HL-60/S4 treated with phorbol 12-myristate 13-acetate at 8.2 ng/mL for 4 days and 3 days (cell line): ENCODE data around the gene RNF38.
"Not testable (repeated sequence)": the region's sequence is repeated elsewhere in the genome, so short reads cannot be mapped to it uniquely, and the experiment has no call there.

Experiments
- in situ Hi-C: fragments of 300-500 bp; cut with MboI; formaldehyde crosslinking; loops from 2 replicates; pipeline ENCODE4 v1.15.0; 2022; ENCODE audit warnings: low sequenced_read_pairs

The RNF38 gene

DNA sequence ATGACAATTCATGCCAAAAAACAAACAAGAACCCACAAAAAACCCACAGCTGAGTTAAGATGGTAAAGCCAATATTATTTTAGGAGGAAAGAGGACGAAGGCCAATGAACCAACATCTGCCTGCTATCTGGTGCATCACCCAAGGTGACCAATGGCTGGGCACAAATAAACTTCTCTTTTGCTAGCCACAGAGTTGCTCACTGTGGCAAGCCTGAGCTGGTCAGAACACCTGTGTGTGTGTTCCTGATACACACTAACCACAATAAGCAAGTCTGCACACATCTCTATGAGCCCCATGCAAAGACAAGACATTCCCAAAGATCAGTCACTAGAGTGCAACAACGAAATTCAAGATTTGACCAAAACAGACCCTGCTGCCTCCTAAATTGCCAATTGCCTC lies 63.1 kb downstream of the RNF38 start:
- in situ Hi-C loops = no loop called here

DNA sequence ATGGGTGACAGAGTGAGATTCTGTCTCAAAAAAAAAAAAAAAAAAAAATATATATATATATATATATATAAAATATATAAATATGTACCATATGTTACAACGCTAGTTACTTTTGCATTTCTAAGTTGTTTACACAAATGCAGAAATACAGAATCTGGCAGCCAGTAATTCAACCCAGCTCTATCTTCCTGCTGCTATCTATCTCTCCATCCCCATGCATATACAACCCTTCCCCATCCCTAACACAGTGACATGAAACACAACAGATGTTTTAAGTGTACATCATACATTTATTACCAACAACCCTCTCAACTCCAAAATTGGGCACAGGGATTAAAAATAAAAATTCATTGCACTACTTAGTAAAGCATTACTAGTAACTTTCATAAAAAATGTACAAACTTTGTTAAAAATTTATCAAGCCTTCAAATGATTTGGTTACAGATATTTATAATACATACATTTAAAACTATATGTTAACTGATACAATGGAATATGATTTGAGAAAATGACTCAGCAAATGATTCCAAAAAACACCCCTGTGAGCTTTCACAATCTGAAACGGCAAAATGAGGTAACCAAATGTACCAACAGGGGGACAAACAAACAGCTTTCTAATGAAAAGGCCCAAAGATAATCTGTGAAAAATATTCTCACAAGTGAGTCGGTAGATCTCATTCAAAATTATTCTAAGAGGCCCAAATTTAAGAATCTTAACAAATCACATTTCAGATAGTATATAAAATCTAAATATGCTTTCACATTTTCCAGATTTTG lies 63.8 kb downstream of the RNF38 start:
- in situ Hi-C loops = no loop called here

DNA sequence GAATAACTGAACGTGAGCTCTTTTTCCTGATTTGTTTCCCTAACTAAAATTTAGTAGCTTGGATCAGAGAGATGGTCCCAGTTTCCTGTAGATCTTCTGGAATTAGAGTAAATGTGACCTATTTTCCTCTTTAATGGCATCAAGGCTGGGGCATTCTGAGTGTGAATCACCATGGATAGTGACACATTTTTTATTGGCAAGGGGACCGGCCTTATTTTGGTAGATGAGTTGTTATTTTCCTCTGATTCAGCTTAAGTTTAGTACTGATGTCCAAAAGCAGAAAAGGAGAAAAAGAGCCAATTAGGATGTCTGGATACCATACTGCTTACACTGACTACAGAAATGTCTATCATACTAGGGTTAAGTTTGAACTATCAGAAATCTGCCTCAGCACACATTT lies 68.1 kb downstream of the RNF38 start:
- in situ Hi-C loops = no loop called here

DNA sequence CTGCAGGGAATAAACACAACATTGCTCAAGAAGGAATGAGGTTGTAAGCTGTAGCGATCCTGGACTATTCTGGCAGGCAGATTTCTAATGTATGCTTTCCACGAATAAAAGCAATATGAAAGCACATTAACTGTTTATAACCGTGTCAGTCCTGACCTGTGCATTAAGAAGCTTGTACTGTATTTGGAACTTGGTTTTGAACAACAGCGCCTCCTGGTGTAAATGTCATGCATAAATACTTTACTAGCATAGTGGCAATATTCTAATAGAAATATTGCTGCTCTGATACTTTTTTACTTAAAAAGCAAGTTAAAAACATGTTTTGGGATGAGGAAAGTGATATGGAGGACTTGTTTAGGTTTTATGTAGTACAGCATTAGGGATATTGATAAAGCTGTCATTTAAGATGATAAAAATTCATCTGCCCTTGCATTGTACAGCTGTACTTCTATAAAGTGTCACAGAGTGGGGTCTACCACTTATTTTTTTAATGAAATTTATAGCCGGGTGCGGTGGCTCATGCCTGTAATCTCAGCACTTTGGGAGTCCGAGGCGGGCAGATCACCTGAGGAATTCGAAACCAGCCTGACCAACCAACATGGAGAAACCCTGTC lies 71.2 kb downstream of the RNF38 start:
- in situ Hi-C loops = no loop called here

DNA sequence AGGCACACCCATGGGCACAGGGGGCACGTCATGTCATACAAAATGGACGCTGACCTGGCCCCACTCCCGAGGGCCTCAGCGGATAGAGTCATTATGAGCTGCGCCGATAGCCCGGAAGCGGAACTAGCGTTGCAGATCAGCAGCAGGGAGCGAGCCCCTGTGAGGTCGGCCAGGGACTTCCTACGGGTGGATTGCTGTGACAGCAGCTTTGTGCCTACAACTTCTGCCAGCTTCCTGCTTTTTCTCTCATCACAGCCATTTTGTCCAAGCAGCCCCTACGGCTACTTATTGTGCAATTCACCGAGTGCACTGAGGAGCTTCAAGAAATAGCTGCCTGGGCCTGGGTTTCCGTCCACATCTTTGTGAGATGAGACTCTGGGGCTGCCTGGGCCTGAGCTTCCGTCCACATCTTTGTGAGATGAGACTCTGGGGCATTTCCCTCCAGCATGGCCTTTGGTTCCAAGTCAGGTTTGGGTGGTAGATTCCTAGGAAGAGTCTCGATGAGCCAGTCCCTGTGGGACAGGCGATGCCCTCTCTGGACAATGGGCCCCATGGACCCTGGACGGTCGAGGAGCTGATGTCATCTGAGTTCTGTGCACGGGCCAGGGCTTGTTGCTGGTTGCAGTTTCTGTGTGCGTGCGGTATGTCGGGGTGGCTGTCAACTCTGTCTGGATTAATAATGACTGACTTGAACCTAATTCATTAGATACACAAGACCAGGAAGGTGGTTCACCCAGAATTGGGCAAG lies 74.8 kb downstream of the RNF38 start:
- in situ Hi-C loops = no loop called here

DNA sequence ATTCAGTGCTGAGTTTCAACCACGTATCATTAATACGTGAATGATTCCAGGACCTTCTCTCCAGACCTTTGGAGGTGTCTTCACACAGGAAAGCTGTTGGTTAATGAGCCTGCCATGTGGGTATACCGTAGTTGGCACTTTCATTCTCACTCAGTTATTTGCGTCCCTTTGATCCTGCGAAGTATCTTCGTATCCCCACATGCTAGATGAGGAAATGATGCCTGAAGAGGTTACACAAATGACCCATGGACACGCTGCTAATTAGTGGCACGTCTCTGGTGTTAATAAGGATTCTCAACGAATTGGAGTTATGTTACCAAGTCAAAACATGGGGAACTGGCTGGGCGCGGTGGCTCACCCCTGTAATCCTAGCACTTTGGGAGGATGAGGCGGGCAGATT lies 76.1 kb downstream of the RNF38 start:
- in situ Hi-C loops = no loop called here

DNA sequence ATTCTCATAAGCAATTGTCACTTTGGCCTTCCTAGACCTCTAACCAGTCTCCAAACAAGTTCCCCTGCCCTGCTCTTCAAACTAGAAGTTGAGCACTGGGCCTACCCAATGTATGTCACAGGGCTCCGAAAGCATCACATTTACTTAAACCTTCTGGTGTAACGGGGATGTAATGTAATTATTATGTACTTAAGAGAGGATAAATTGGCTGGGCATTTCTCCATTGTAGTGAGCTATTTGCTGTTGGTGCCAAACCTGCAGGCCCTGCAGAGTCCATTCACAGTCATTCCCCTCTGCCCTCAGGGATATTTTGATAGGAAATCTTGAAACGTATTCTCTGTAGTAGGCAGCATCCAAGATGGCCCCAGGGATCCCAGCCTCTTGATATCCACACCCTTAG lies 77.6 kb downstream of the RNF38 start:
- in situ Hi-C loops = no loop called here

DNA sequence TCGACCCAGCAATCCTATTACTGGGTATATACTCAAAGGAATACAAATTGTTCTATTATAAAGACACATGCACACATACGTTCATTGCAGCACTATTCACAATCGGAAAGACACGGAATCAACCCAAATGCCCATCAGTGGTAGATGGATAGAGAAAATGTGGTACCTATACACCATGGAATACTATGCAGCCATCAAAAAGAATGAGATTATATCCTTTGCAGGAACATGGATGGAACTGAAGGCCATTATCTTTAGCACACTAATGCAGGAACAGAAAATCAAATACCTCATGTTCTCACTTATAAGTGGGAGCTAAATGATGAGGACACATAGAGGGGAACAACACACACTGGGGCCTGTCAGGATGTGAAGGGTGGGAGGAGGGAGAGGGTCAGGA lies 78.2 kb downstream of the RNF38 start:
- in situ Hi-C loops = not testable (repeated sequence)

DNA sequence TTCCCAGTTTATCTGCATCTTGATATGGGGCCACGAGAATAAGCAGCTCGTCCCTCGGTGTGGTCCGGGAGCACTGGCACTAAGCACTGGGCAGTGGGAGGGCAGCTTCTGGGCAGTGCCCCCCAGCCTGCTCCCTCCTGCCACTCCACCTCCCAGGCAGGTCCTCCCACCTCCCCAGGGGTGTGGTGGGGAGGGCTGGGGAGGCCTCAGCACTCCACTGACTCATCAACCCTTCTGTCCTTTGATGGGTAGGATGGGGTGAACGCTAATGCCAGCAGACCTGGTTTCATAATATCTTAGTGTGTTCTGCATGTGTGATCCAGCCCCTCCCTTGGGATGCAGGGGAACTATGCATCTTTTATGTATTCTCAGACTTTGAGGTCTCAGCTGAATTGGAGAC lies 79.6 kb downstream of the RNF38 start:
- in situ Hi-C loops = no loop called here

DNA sequence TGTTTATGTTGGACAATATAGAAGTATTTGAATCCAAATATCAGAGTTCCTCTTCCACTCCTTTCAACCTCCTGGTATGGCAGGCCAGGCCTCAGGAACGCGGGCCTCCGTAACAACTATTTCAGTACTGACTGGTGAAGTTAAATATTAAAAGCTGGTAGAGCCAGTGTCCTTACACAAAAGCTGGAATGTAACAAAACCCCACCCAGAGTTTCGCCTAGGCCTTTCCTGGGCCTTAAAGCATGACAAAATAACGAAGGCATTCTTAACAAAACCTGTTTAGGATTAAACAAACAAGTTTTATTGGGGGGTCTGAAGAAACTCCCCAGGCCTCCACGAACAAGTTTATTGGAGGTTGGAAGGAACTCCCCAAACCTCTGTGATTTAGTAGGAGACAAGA lies 80.3 kb downstream of the RNF38 start:
- in situ Hi-C loops = no loop called here

DNA sequence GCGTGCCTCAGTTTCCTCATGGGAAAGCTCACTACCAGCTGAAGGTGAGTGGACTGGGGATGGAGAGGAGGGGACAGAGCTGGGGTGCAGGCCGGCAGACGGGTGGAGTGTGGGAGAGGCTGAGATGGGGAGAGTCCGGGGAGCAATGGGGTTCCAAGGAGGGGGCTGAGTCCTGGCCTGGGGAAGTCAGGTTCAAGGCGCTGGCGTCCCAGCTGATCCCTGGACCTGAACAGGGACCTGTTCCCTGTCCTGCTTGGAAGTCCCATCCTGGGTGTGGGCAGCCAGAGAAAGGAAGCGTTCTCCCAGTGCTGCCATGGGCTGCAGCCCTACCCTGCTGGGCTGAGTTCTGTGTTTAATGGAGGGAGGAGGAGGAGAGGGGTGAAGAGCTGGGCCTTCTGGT lies 80.9 kb downstream of the RNF38 start:
- in situ Hi-C loops = no loop called here

DNA sequence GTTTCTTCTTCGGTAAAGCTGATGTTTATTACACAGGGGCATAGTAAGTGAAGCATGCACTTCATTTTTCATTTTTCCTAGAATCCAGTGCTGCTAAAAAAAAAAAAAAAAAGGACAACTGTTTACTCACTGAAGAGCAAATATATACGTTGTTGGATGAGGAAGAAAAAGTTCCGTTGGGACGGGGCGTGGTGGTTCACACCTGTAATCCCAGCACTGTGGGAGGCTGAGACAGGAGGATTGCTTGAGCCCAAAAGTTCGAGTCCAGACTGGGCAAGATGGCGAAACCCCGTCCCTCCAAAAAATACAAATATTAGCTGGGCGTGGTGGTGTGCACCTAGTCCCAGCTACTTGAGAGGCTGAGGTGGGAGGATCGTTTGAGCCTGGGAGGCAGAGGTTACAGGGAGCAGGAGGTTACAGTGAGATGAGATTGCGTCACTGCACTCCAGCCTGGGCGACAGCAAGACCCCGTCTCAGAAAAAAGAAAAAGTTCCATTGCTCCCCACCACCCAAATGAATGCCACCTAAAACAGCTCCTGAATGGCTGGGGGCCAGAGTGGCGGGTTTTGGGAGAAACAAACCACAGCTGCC lies 81.8 kb downstream of the RNF38 start:
- in situ Hi-C loops = no loop called here

DNA sequence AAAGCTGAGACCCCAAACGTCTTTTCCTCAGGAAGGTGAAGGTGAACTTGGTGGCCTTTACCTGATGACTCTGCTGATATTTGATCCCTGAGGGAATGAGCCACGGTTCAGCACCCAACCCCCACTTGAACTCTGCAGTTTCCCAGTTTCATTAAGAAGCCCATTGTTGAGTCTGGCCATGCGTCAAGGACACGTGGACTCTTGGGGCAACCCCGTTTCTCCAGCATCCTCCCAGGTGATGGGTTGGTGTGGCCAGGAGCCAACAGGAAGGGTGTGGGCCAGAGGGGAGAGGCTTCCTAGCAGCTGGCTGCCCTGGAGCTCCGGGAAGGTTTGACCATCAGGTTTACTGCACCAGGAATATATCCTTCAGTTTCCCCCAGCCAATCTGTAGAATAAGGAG lies 82.3 kb downstream of the RNF38 start:
- in situ Hi-C loops = no loop called here

DNA sequence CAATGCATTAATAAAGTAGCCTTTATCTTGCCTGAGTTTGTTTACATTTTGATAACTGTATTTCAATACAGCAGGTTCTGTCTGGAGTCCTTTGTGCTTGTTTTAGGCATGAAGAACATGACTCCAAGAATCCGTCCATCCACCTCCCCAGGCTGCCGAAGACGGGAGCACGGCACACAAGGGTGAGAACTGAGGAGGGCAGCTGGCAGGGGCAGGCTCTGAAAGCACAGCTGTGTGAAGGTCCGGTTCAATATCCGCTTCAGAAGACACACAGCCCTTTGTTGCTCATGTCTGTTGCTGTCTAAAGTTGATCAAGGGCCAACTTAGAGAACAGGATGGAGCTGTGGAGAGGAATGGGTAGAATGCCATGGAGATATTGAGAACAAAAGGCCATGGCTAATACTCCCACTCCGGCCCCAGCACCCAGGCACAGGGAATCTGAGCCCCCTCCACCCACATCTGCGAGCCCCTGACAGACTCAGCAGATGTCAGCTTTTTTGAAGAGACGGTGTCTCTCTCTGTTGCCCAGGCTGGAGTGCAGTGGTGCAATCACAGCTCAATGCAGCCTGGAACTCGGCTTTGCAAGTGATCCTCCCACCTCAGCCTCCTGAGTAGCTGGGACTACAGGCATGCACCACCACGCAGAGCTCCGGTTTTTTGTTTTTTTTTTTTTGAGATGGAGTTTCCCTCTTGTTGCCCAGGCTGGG lies 83.3 kb downstream of the RNF38 start:
- in situ Hi-C loops = no loop called here

DNA sequence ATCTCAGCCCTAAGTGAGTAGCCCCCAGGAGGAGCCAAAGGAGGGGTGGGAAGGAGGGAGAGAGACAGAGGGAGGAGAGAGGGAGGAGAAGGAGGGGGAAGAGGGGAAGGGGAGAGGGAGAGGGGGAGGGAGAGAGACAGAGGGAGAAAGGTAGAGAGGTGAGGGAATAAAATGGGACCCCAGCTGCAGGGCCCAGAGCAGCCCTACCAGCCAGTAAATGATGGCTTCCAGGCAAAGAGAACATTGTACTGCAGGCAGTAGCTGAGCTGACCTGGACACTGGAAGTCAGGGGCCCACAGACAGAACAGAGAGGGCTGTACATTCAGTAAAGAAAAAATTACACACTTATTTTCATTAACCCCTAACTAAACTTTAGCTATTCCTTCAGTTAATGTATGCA lies 84.0 kb downstream of the RNF38 start:
- in situ Hi-C loops = no loop called here

DNA sequence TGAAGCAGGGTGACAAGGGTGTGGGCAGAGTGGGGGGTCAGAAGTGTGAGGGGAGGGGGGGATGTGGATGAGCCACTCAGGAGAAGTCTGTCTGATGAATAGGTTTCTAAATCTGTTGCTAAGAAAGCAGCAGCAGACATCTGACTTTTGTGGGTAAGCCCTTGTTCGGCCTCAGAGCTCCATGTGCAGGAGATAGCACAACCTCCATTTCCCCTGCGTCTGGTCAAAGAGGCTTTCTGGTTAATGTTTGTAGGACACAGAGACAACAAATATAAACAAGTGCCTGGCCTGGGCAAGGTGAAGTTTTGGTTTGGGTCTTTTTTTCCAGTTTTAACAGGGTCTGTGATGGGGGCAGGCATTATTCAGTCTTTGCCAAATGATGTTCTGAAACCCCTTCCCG lies 84.8 kb downstream of the RNF38 start:
- in situ Hi-C loops = no loop called here

DNA sequence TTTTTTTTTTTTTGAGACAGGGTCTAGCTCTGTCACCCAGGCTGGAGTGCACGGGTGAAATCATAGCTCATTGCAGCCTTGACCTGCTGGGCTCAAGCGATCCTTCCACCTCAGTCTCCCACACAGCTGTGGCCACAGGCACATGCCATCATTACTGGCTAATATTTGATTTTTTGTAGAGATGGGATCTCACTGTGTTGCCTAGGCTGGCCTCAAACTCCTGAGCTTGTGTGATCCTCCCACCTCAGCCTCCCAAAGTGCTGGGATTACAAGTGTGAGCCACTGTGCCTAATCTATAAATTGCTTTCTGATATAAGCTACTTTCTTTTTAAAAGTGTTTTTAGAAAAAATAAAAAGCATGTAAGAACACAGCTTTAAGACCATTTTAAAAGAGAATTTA lies 85.3 kb downstream of the RNF38 start:
- in situ Hi-C loops = no loop called here

DNA sequence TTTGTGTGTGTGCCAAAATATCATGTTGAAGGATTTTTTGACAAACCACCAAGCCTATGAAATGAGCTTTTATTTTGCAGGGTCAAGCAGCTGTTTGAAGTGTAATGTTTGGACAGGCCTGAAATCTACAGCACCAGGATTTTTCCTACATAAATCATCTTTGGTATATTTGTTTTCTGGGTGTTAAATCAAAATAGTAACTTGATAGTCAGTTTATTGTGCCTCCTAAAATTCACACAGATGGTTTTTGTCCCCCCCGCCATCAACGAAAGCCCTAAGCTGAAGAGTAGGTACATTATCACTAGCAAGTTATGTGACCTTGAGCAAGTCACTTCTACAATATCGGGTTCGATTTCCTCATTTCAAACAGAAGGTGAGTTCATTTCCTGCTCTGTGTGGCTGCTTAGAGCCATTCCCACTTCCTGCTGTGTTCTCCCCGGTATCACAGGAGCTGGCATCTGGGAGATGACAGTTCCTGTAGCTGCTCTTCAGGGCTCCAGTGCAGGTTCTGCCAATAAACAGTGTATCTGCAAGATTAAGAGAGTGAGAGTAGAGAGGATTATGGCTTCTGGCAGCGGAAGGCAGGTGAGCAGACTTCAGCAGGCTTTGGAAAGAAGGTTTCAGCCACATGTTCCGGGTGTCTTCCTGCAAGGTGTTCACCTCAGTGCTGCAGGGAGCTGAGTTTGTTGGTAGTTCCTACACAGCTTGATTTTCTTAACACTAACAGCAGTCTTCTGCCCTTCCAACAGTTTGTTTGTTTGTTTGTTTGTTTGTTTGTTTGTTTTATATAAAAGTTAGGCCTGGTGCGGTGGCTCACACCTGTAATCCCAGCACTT lies 93.4 kb downstream of the RNF38 start:
- in situ Hi-C loops = no loop called here

DNA sequence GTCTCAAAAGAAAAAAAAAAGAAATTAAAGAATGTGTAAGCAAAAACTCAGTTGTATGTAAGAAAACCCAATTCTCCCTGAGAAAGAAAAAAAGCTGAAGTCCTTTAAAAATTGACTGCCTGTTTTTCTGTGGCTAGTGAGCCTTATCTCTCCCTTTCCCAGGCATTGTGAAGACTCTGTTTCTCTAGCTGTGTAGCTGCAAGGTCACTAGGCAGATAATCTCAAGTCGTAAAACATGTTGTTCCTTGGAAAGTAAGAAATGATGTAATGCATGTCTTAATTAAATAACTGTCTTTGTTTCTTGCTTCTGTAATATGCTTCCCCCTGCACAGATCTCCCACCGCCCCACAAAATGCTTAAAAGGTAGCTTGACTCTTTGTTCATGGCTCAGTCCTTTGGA lies 95.7 kb downstream of the RNF38 start:
- in situ Hi-C loops = not testable (repeated sequence)

DNA sequence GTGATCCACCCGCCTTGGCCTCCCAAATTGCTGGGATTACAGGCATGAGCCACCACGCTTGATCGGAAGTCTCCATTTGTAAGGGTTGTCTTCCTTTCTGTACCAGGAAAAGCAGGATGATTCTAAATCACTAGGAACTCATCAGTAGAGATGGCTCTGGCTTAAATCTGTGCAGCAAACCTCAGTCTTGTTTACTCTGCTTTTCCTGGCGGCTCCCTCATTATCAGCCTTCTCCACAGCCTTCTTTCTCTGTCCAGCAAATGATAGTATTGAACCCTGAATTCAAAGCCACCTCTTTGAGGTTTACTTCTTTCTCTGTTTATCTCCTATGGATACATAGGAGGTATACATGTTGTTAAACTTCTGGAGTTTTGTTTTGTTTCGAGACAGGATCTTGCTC lies 98.8 kb downstream of the RNF38 start:
- in situ Hi-C loops = no loop called here
